Activated naive CD8-positive, alpha-beta T cell treated with anti-CD3 and anti-CD28 coated beads, Interleukin-2, amount 50 U/mL, for 16 hours (primary cell): ENCODE results near the gene KIF22.
"Not testable (repeated sequence)": the region's sequence is repeated elsewhere in the genome, so short reads cannot be mapped to it uniquely, and the experiment has no call there.

Source experiments
- DNase-seq: peaks from one replicate; pipeline ENCODE4 v3.0.0-alpha.2; 2020; ENCODE audit warnings: low read depth, low spot score

KIF22 gene

GRCh38 chr16:29815032-29815721 lies 24.6 kb downstream of the KIF22 start:
- DNase-seq, result no peak

GRCh38 chr16:29815793-29816693 lies 25.5 kb downstream of the KIF22 start, which contains the start of gene PAGR1:
TSS of gene PAGR1 (plus strand) at chr16:29816152. CDS start at chr16:29816526, 374 bp downstream.
- peak; percentile 94 for DNase-seq

- no peak for DNase-seq
These were observed 26.3 kb downstream of the KIF22 start for GRCh38 chr16:29816694-29817441.

- DNase-seq, result no peak
These were observed 27.5 kb downstream of the KIF22 start for GRCh38 chr16:29818082-29818481.

GRCh38 chr16:29819506-29819905 lies 29.0 kb downstream of the KIF22 start:
- DNase-seq, result no peak

GRCh38 chr16:29820271-29820701 lies 29.7 kb downstream of the KIF22 start, which contains the start of gene MVP:
TSS of gene MVP (plus strand) at chr16:29820462. CDS start at chr16:29830550, 10,088 bp downstream.
- no peak for DNase-seq

GRCh38 chr16:29820730-29821642 lies 30.4 kb downstream of the KIF22 start:
- DNase-seq, result no peak

- DNase-seq, result no peak
These were observed 31.1 kb downstream of the KIF22 start for GRCh38 chr16:29821643-29822115.

GRCh38 chr16:29824589-29825144 lies 34.1 kb downstream of the KIF22 start:
- no peak for DNase-seq

GRCh38 chr16:29825145-29826044 lies 34.8 kb downstream of the KIF22 start:
- no peak for DNase-seq

- DNase-seq, result no peak
These were observed 35.8 kb downstream of the KIF22 start for GRCh38 chr16:29826342-29826695.

- DNase-seq, result no peak
These were observed 40.2 kb downstream of the KIF22 start for GRCh38 chr16:29830774-29831173.

- no peak for DNase-seq
These were observed 40.9 kb downstream of the KIF22 start for GRCh38 chr16:29831490-29831889.

GRCh38 chr16:29833219-29833618 lies 42.7 kb downstream of the KIF22 start:
- DNase-seq, result not testable (repeated sequence)

GRCh38 chr16:29834079-29834478 lies 43.5 kb downstream of the KIF22 start:
- DNase-seq, result no peak

GRCh38 chr16:29835926-29836325 lies 45.4 kb downstream of the KIF22 start:
- DNase-seq, result no peak

GRCh38 chr16:29836623-29837022 lies 46.1 kb downstream of the KIF22 start:
- DNase-seq, result no peak

GRCh38 chr16:29837841-29838240 lies 47.3 kb downstream of the KIF22 start:
- DNase-seq, result no peak

- DNase-seq, result no peak
These were observed 49.3 kb downstream of the KIF22 start for GRCh38 chr16:29839822-29840221.
